NCI-H446 treated with DMSO at 0.1 percent for 48 hours (cell line): ENCODE measurements around the gene ABHD16B.
"Not testable (repeated sequence)": the region's sequence is repeated elsewhere in the genome, so short reads cannot be mapped to it uniquely, and the experiment has no call there.

Experiments used
- DNase-seq: peaks from one replicate; lab custom pipeline; 2025; lab: John Stamatoyannopoulos, UW

ABHD16B gene

DNA sequence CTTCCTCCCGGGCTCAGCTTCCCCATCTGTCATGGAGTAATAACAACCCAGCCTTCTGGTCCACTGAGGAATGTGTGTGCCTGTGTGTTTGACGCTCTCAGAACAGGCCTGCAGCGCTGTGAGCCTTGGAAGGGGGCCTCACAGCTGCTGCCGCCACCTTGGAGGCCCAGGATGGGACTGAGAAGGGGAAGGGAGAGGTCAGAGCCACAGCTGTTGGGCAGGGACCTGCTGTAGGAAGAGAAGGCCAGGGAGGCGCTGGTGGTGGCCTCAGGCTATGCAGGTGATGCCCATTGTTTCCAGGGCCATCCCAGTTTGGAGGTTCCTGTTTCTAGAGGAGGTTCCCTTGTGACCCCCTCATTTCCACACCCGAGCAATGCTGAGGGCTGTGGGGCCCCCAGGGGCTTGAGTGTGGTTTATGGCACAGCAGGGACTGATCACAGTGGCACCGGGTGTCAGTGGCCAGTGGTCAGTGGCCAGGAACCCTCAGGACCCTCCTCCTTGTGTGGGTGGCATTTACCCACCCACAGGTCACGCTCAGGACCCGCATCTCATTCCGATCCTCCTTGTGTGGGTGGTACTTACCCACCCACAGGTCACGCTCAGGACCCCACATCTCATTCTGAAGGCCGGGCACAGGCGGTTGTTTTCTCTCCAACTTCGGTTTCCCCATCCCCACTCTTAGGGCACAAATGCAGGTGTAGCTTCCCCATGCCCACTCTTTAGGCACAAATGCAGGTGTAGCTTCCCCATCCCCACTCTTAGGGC, 17.8 kb downstream of the ABHD16B start:
- no peak for DNase-seq

DNA sequence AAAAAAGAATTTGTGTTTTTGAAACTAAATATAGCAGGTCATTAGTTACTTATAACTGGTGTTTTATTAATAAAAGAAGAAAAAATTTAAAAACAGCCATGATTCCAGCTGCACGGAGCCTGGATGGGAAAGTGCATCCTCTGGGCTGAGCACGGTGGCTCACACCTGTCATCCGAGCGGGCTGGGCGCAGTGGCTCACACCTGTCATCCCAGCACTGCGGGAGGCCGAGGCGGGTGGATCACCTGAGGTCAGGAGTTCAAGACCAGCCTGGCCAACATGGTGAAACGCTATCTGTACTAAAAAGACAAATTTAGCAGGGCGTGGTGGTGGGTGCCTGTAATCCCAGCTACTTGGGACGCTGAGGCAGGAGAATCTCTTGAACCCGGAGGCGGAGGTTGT, 19.6 kb downstream of the ABHD16B start:
- DNase-seq, result not testable (repeated sequence)

DNA sequence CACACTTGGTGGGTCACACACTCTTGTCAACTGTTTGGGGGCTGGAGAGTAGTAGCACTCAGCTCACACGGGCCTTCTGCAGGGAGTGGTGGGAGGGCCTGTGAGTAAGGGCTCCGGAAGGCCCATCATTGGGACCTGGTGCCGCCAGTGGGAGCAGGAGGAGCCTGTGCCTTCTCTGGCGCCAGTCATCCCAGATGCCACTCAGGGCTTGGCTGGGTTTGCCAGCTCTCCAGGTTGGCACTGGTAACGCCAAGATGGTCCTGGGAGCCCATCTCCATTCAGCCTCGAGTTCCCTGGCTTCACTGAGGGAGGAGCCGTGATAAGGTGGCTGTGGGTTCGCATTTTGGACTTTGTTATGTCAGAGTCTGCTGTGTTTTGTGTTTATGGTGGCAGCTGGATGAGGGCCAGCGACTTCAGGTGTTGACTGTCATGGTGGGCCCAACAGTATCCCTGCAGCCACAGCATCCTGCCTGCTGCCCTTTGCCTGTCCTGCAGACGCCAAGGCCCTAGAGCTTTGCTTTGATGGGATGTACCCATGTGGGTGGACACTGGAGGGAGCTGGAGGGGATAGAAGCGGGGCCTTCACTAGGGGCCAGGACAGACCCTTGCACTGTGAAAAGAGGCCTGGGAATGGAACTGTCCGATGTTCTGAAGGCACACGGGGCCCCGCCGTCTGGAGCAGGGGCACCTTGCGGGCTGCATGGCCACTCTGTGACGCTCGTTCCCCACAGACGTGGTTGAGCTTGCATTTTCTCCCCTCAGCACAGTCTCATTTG, 20.3 kb downstream of the ABHD16B start:
- DNase-seq, result no peak

DNA sequence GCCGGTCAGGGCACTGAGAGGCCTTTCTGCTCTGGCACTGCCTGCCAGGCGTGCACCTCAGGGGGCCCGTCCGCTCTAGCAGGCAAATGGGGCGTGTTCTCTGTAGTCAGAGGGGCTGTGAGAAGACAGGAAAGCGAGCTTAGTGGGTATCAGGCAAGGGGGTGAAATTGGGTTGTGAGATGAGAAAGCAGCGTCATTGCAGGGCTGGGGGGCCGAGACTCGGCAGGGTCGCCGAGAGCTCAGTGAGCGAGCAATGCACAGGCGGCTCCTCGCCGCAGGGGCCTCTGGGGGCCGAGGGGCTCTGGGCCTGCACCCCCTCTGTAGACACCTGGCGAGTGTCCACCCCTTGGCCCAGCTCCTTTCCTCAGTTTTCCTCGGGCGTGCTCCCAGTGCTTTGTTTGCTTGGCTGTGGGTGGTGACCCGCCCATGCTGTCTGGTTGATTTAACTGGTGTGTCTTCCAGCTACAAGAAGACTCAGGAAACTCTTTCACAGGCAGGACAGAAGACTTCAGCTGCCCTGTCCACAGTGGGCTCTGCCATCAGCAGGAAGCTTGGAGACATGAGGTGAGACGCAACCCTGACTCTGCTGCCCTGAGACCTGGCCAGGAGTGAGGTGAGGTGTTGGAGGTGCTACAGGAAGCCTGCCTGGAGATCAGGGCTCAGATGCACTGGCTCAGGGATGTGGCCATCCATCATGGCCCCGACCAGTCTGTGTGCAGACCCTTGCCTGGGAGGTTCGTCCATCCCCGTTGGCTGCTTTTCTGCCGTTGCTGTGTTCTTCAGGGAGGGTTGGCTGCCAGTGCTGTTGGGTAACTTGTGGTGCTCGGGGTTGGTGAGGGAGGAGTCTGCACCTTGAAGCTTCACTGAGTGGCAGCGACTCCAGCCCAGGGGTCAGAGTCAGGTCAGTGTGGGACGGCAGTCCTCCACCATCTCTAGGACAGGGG, 21.2 kb downstream of the ABHD16B start:
- DNase-seq, result no peak

DNA sequence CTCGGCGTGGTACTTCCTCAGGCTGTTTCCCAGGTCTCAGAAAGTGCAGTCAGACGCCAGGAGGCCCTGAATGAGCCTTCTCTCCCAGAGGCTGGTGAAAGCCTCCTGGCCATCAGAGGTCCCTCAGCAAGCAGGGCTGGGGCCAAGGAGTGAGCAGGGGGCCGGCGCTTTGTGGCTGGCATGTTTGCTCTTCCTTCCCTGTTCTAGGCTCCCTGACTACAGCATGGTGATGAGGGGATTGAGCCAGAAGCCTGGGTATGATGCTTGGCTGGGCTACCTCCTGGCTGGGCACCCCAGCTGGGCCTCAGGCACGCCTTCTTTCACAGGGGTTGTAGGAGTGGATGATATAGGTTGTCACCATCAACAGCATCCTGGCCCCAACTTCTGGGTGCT, 21.9 kb downstream of the ABHD16B start:
- DNase-seq, result no peak

DNA sequence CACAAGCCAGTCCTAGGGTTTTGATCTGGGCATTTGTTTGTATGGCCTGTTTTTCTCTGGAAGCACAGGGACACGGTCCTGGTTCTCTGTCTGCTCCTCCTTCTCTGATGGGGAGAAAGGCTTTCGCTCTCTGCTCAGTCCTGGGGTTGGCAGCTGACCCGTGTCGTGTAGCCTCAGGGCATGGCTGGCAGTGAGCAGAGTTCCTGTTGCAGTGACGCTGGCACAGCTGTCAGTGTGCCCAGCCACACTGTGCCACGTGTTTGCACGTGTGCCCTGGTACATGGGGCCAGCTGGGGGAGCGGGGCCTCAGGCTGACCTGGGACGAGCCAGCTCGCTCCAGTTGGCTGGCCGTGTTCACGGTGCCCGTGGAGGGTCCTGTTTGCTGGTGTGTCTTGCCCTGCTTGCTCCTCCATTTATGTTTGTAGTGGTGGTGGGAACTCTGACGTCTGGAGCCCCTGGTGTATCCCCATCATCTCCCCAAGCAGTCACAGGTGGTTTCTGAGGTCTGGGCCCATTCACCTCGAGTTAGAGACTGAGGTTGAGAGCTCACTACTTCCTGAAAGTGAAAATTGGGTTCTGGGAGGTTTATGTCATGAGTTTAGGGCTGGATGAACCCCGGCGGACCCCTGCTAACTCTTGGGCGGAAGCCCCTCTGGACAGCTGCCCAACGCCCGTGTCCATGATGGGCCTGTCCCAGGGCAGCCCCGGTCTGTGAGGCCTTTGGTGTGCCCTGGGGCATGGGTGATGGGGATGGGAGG, 23.4 kb downstream of the ABHD16B start:
- no peak for DNase-seq

DNA sequence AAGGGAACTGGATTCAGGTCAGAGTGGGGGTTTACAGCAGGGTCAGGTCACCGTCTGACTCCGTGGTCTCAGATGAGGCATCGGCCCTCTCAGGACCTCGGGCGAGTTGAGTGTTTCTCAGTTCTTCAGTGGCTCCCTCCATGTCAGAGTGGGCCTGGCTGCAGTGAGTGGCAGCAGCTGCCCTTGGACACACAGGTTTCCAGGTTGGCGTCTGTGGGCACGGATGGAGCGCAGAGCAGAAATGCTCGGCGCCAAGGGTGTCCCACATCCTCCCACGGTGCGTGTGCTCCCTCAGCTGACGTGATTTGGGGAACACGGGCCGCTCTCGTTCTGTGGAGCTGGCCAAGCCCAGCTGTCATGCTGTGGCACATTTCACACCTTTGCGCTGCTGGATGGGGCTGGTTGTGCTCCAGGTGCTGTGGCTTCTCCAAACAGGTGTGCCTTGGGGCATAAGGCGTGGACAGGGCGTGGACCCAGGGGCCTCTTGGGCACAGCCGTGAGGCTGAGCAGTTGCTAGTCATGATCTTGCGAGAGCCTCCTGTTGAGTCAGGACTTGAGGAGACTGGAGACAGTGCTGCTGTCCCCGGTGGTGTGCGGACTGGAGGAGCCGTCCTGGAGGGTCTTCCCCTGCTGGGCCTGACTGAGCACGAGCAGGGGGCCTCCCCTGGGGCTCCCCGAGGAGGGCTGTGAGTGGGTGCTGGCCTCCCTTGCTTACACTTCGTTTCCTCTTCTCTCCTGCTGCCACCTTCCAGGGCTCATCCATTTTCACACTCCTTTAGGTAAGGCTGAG, 24.2 kb downstream of the ABHD16B start:
- no peak for DNase-seq

DNA sequence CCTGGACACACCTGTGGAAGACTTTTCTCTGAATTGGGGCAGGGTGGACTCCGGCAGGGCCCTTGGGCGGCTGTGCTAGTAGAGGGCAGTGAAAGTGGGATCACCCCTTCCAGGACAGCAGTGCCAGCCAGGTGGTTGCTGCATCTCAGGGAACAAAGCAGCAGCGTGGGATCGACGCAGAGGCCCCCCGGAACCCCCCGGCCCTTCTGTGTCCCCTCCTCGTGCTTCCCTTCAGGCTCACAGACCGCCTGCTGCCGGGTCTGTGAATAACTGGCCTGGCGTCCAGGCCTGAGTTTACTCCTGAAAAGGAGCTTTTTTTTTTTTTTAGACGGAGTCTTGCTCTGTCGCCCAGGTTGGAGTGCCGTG, 24.7 kb downstream of the ABHD16B start:
- no peak for DNase-seq

DNA sequence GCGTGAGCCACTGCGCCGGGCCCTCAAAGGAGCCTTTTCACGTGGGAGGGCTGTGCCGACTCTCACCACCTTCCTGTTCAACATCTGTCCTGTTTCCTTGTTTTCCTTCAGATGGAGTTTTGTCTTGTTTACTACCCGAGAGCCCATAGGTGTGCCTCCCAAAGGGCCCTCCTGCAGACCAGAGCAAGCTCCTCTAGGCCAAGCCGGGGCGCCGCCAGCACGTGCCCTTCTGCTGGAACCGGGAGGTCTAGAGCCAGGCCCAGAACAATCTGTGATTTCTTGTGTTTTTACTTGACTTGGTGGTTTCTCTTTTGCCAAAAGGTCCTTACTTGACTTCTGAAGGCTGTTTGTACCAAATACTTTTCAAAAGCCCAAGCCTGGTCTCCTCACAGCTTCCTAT, 25.6 kb downstream of the ABHD16B start:
- DNase-seq, result no peak

DNA sequence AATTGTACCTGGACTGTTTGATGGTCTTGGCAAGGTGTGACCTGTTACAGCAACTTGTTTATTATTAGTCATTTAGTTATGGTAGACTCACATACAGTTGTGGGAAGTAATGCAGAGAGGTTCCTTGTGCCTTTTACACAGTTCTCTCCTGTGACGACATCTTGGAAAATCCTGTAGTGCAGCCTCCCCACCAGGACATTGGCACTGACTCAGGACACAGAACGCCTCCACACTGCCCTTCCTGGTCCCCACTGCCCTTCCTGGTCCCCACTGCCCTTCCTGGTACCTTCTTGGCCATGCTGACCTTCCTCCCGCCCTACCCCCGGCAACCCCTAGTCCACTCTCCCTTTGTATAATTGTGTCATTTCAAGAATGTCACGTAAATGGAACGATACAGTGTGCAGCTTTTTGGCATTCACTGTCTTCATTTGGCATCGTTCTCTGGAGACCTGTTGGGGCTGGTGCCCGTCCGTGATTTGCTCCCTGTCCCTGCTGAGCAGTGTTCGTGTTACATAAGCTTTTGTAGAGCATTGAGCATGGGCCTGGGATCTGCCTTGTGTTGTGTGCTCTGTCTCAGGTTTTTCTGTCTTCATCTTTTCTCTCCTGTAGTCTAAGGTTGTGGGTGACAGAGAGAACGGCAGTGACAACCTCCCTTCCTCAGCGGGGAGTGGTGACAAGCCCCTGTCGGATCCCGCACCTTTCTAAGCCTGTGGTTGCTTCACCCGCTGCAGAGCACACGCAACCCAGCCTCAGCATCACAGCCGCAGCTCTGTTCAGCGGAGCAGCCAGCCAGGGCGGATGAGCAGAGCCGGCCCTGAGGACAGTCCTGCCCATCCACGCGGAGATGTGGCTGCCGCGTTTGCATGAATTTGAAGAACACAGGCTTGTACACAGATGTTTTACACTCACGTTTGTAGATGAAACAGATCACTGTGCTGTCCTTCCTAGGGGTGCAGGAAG, 28.2 kb downstream of the ABHD16B start:
- no peak for DNase-seq

DNA sequence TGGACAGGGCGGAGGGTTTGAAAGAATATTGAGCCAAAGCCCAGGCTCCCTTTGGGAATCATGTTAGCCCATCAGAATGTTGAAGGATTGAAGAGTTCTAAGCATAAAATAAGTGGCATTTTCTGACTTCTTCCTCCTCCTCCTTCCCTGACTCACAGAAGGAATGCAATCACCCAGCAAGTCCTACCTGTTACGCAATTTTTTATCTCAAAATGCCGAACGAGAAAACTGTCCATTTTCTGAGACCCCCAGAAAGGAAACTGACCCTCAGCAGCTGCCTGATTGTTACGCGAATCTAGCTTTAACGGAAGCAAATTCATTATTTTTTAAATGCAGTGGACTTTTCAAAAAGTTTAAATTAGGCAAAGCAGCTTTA, 28.9 kb downstream of the ABHD16B start:
- DNase-seq, result no peak

DNA sequence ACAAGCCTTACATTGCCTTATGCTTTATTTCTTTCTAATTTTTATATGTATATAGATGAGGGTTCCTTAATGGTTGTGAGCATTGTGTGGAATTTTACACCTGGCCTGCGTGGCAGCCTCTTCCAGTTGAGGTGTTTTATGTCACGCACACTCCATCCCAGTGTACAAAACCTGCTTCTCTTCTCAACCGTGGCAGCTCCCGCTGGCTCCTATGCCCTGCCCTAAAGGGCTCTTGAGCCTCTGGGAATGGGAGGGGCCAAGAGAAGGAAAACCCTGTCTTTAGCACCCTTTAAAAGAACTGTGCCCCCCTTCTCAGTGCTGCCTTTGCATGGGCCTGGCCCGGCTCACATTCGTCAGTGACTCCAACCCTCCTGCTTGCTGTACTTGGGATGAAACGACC, 29.3 kb downstream of the ABHD16B start:
- DNase-seq, result no peak

DNA sequence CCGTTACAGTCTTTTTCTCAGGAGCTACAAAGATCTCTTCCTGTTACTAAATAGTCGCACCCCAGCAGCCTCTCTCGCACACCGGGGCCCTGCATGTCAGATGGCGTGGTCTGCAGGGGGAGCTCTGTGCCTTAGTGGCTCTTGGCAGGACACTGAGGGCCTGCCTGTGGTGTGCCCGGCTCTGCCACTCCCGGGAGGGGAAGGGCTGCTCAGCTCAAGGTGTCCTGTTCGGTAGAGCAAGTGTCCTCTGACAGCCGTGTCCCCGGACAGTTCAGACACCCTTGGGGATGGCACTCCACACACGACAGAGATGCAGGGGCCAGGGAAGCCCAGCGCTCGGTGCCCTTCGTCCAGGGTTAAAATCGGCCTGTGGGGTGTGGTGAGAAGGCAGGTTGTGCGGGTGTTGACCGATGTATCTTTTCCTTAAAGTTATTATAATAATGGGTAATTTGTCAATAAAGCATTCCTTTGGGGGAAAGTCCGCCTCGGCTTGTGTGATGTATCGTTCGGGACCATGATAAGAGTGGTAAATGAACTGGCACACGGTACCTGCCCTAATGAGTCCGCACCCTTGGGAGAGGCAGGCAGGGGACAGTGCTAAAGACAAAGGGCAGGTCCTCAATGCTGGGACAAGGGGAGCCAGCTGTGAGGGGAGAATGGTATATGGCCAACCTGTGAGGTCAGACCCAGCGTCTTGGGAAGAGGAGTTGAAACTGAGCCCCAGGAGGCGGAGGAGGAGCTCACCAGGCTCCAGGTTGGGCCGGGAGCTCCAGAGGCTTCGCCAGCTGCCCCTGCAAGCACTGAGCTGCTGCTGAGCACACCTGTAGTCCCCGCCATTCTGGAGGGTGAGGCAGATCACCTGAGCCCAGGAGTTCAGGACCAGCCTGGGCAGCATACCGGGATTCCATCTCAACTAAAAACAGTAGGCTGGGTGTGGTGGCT, 30.0 kb downstream of the ABHD16B start:
- no peak for DNase-seq

DNA sequence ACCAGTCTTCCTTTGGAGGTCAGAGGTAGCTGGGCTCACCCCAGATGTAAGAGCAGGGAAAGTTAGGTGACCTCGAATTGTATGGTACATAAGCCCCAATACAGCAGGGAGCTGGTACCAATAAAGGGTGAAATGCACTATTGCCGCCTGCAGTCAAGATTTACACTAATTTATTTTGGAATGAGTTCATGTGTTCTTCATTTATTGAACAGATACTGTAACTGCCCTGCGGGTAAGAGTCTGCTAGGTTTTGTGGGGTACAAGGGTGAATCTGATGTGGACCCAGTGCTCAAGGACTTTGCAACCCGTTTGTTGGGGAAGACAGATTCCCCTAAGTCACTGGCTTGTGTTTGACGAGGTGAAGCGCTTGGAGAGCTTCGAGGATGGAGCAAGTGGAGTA, 31.1 kb downstream of the ABHD16B start:
- no peak for DNase-seq

DNA sequence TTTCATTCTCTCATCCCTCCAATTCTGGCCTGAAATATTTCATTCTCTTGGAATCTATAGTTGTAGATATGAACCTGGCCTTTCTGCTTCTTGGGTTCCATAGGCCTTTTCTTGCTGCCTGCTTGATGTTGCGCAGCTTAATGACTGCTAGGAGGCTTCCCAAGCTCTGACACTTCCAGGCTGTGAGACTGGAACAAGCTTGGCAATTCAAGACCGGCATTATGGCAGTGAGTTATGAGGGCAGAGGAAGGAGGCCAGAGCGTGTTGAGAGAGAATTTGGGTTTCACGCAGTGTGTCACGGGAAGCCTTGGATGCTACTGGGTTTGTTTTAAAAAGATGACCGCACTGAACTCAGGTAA, 32.7 kb downstream of the ABHD16B start:
- no peak for DNase-seq

DNA sequence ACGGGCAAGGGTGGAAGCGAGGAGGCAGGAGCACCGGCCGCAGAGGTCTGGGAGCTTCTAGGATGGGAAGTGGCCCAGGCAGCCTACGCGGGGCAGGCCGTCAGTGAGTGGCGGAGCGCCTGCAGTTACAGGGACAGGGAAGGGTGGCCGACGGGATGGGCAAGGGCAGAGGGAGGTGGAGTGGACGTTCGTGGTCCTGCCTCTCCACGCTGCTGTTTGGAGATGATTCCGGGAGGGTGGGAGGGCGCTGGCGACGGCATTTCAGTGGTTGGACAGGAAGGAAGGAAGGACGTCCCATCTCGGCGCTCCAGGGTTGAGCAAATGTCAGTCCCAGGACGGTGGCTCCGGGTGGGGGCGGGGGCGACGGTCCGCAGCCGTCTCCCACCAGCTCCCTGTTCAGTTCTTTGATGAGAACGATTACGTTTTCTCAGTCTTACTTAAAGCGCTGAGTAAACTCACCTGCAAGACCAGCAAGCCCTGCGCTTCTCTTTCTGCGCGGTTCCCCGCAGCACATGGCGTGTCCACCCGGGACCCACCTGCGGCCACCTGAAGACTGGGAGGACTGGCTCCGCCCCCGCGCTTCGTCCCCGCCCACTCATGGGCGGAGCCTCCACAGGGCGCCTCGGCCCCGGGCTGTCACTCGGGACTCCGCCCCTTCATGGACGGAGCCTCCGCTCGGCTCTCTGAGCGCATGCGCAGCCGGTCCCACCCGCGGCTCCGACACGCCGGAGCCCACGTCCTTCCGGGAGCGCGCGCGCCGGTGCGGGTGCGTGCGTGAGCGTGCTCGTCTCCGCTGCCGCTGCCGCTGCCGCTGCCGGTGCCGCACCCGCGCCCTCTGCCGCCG, 33.3 kb downstream of the ABHD16B start, which contains the start of gene DNAJC5:
DNAJC5 (plus strand) TSS at position 769 of the 844 bp plus-strand sequence. CDS start 33,220 bp downstream, outside the sequence.
- peak; percentile 84 for DNase-seq

DNA sequence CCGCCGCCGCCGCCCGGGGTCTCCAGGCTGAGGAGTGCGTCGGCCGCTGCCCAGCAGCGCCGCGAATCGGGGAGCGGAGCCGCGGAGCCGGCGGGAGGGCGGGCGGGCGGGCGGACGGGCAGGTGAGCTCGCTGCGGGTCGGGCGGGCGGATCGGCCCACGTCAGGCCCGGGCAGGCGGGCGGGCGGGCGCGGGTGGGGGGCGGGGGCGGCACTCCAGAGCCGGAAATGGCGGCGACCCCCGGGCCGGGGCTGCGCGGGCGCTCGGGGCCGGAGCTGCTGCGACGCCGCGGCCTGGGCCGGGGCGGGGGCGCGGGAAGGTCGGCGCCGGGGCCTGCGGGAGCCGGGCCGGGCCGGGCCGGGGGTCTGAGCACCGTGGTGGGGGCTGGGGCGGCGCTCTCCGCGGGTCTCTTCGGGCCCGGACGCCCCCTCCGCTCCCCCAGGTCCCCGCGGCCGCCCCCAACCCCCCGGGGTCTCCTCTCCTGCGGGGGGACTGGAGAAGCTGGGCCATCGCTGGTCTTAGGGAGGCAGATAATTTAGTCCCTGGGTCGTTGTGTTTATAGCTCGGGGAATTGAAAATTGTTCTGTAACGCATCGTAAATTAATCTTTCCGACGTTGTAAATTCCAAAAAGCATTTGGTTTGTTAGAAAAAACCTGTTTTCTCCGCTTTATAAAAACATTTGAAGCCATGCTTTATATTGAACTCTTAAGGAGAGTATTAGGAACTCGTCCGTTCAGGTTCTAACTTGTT, 34.1 kb downstream of the ABHD16B start:
- DNase-seq, result no peak
